ENCODE measurements around the gene PARP8.
A peak's percentile ranks its signal among the peaks of the same experiment; 100 is the strongest.

The PARP8 gene

DNA sequence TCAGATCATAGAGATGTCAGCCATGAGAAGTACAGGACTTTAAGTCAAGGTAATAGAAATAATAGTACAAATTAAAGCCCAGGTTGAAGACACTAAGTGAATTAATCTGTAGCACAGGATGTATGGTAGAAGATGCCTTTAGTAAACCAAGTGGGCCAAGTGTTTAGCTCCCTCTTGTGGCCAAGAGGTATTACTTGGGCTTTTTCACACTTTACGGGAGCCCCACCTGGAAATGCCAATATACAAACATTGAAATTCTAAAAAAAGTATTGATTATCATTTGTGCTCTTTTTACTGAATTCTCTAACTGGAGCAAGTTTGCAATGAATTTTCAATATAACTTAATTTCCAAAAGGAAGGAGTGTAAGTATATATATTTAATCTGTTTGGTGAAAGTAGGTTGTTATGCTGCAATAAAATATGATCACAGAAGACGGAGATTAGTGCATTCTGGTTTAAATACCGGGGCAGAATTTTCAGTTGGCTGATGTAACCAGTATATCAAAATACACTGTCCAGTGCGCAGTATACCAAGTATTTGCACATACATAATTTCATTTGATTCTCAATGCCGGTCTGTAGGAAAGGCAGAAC, 84.7 kb downstream of the PARP8 start:
- H3K4me1 ChIP-seq (ENCODE audit: control insufficient read depth in 1 of 2, insufficient read depth in 1 of 2, low read depth in 1 of 2, low read length in 1 of 2) = peaks cover 8 to 17% of the 10 kb centered on the region in 2 experiments
- no peaks in the 10 kb centered on the region for H3K9me3 ChIP-seq
- TF ChIP-seq, protein P1, sequence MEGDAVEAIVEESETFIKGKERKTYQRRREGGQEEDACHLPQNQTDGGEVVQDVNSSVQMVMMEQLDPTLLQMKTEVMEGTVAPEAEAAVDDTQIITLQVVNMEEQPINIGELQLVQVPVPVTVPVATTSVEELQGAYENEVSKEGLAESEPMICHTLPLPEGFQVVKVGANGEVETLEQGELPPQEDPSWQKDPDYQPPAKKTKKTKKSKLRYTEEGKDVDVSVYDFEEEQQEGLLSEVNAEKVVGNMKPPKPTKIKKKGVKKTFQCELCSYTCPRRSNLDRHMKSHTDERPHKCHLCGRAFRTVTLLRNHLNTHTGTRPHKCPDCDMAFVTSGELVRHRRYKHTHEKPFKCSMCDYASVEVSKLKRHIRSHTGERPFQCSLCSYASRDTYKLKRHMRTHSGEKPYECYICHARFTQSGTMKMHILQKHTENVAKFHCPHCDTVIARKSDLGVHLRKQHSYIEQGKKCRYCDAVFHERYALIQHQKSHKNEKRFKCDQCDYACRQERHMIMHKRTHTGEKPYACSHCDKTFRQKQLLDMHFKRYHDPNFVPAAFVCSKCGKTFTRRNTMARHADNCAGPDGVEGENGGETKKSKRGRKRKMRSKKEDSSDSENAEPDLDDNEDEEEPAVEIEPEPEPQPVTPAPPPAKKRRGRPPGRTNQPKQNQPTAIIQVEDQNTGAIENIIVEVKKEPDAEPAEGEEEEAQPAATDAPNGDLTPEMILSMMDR (IDR thresholded peaks at IDR 0.05) = peak; percentile 74
- no peaks in the 10 kb centered on the region for H3K36me3 ChIP-seq
- H3K27ac ChIP-seq = no peak overlapping the region
- no peak overlapping the region for H3K4me3 ChIP-seq (ENCODE audit: low read depth in 1 of 2, low read length in 1 of 2)
- no peaks in the 10 kb centered on the region for H3K27me3 ChIP-seq

DNA sequence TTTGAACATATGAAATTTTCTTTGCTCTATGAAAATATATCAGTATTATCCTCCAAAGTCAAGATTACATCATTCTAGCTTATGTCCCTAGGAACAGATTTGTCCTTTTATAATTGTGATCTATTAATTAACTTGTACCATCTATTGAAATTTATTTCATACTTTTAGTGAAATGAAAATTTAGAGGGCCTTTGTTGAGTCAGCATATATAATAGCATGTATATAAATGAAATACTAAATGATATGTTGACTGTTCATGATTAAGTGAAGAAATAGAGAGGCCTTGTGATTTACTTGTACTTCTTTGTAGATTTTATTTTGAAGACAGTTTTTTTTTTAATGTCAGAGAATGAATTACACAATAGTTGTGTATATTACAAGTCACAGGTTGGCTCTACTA, 86.4 kb downstream of the PARP8 start:
- Histone ChIP-seq H3K36me3 (no peaks in the 10 kb centered on the region), H3K9me3 (no peaks in the 10 kb centered on the region), H3K4me3 (ENCODE audit: low read depth in 1 of 2, low read length in 1 of 2) (no peak overlapping the region), H3K27ac (no peak overlapping the region), H3K4me1 (ENCODE audit: control insufficient read depth in 1 of 2, insufficient read depth in 1 of 2, low read depth in 1 of 2, low read length in 1 of 2) (peaks cover 8 to 17% of the 10 kb centered on the region in 2 experiments), H3K27me3 (no peaks in the 10 kb centered on the region)
- TF ChIP-seq, protein P1 (IDR thresholded peaks at IDR 0.05) = no peak

DNA sequence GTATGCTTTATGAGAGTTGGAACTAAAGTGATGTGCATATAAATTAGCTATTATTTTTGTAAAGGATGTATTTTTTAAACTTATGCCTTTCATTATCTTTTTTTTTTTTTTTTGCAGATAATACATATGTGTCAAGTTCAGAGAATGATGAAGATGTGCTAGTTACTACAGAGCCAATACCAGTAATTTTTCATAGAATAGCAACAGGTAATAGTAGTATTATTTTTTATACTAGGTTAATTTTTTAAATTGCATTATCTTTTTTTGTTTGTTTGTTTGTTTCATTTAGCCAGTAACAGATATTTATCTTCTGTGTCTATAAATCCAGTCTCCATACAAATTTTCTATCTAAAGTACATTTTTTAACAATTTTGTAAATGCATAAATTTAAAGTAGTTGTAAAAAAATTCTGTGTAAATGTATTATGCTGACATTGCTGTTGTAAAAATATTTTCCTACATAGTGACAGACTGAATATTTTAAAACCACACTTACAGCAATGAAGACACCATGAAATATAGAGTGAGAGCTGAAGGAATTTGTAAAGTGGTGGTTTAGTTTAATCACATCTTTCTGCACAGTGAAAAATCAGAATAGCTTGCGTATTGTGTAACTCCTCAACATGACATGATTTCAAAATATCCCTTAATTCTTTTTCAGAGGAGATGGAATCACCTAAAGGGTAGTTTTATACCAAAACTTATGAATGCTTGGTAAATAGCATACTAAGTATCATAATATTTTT, 93.3 kb downstream of the PARP8 start:
- peaks cover 3 to 6% of the 10 kb centered on the region in 2 experiments for H3K4me1 ChIP-seq (ENCODE audit: control insufficient read depth in 1 of 2, insufficient read depth in 1 of 2, low read depth in 1 of 2, low read length in 1 of 2)
- H3K27ac ChIP-seq = no peak overlapping the region
- TF ChIP-seq, protein P1 (IDR thresholded peaks at IDR 0.05) = no peak
- no peaks in the 10 kb centered on the region for H3K9me3 ChIP-seq
- H3K4me3 ChIP-seq (ENCODE audit: low read depth in 1 of 2, low read length in 1 of 2) = no peak overlapping the region
- no peaks in the 10 kb centered on the region for H3K27me3 ChIP-seq
- peaks cover 39% of the 10 kb centered on the region for H3K36me3 ChIP-seq

DNA sequence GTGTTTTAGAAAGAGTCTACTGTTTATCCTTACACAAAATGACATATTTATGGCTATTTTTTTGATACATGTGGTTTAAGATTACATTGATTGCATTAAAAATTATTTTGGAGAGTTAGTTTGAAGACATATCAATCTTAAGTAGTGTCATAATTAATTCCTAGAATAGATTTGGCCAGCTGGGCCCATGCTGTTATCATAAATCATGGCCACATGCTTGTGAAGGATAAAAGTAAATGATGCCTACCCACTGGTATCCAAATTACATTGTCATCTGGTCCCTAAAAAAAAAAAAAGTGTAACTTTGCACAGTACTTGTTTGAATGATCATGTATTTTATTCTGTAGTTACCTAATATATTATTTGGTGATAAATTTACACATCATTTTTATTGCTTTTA, 96.9 kb downstream of the PARP8 start:
- Histone ChIP-seq H3K36me3 (peaks cover 67% of the 10 kb centered on the region), H3K9me3 (no peaks in the 10 kb centered on the region), H3K27me3 (no peaks in the 10 kb centered on the region), H3K4me3 (ENCODE audit: low read depth in 1 of 2, low read length in 1 of 2) (no peak overlapping the region), H3K4me1 (ENCODE audit: control insufficient read depth in 1 of 2, insufficient read depth in 1 of 2, low read depth in 1 of 2, low read length in 1 of 2) (peaks cover 3 to 6% of the 10 kb centered on the region in 2 experiments), H3K27ac (no peak overlapping the region)
- TF ChIP-seq, protein P1 (IDR thresholded peaks at IDR 0.05) = no peak

DNA sequence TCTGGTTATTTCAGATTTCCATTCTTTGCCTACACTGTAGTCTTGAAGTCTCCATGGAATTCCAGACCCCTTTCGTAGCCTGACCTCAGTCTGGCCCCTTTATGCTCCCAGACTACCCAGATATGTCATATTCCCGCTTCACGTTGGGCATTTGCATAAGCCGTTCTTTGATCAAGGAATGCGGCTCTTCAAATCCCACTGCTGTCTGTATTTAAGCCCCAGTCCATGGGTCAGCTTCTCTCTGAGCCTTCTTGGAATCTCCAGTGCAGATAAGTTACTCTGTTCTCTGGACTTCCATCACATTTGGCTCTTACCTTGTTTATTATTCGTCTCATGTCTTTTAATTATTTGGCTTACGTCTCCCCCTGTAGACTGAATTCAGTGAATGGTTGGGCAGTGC, 97.4 kb downstream of the PARP8 start:
- Histone ChIP-seq H3K9me3 (no peaks in the 10 kb centered on the region), H3K27ac (no peak overlapping the region), H3K4me3 (ENCODE audit: low read depth in 1 of 2, low read length in 1 of 2) (no peak overlapping the region), H3K36me3 (peaks cover 72% of the 10 kb centered on the region), H3K4me1 (ENCODE audit: control insufficient read depth in 1 of 2, insufficient read depth in 1 of 2, low read depth in 1 of 2, low read length in 1 of 2) (peaks cover 3 to 6% of the 10 kb centered on the region in 2 experiments), H3K27me3 (no peaks in the 10 kb centered on the region)
- TF ChIP-seq, protein P1 (IDR thresholded peaks at IDR 0.05) = no peak

Measured in neutrophil (primary cell).